A673 (cell line): Measurements from ENCODE around the gene TRPV4. TPM values are rescaled to one million over a fixed set of nuclear protein-coding genes. Genes with fewer than 3 reads are reported as not detected.

Source experiments
- BruUV-seq: library from RNA; stranded (reverse); fragments of 400-500 nt; replicated peaks from 2 replicates; lab custom pipeline; 2021; lab: Mats Ljungman, UMichigan
- CTCF ChIA-PET: fragments of 300-600 bp; sonication (Branson Sonifier 250); formaldehyde crosslinking; loops from one replicate; lab custom pipeline; 2022; ENCODE audit warnings: antibody characterized with exemption; lab: Charles Lee
- POLR2A ChIA-PET: fragments of 300-600 bp; sonication (Branson Sonifier 250); formaldehyde crosslinking; loops from one replicate; lab custom pipeline; 2022; ENCODE audit warnings: antibody characterized with exemption; ENCODE audit not compliant: low non-redundant PET; lab: Charles Lee
- DNase-seq: peaks from one replicate; pipeline ENCODE4 v3.0.0-alpha.2; 2015; ENCODE audit warnings: low spot score
- H3K27ac ChIP-seq: fragments of 200-600 bp; sonication (generic); 2 replicates; pipeline ENCODE4 v1.5.1; 2016; ENCODE audit warnings: mixed run types, low read depth, mild to moderate bottlenecking, mixed read lengths, antibody characterized with exemption, low read length; ENCODE audit not compliant: poor library complexity, severe bottlenecking
- H3K27me3 ChIP-seq: fragments of 200-600 bp; sonication (generic); replicated peaks from 2 replicates; pipeline ENCODE4 v1.6.1; 2017; ENCODE audit warnings: mixed run types, low read depth, mild to moderate bottlenecking, mixed read lengths, antibody characterized with exemption, low read length; ENCODE audit not compliant: insufficient read depth, poor library complexity
- H3K36me3 ChIP-seq: fragments of 200-600 bp; sonication (generic); 2 replicates; pipeline ENCODE4 v1.6.1; 2016; ENCODE audit warnings: mixed run types, mild to moderate bottlenecking, mixed read lengths, antibody characterized with exemption, low read length; ENCODE audit not compliant: insufficient read depth, poor library complexity, severe bottlenecking
- H3K4me1 ChIP-seq: fragments of 200-600 bp; sonication (generic); 2 replicates; pipeline ENCODE4 v1.6.1; 2017; ENCODE audit warnings: mixed run types, mild to moderate bottlenecking, mixed read lengths, antibody characterized with exemption, low read length; ENCODE audit not compliant: insufficient read depth, poor library complexity, severe bottlenecking
- H3K4me3 ChIP-seq: fragments of 200-600 bp; sonication (generic); 2 replicates; pipeline ENCODE4 v1.5.1; 2016; ENCODE audit warnings: low read depth, mixed run types, mild to moderate bottlenecking, mixed read lengths, low read length; ENCODE audit not compliant: poor library complexity, severe bottlenecking
- H3K9me3 ChIP-seq: fragments of 200-600 bp; sonication (generic); 2 replicates; pipeline ENCODE4 v1.6.1; 2016; ENCODE audit warnings: mixed run types, low read depth, mild to moderate bottlenecking, mixed read lengths, antibody characterized with exemption, low read length; ENCODE audit not compliant: poor library complexity, severe bottlenecking
- EZH2 ChIP-seq: fragments of 200-600 bp; sonication (generic); IDR thresholded peaks from 2 replicates; pipeline ENCODE4 v1.6.1; 2017; ENCODE audit warnings: borderline replicate concordance, low read depth, mild to moderate bottlenecking, mixed read lengths, antibody characterized with exemption, low read length; ENCODE audit not compliant: poor library complexity, severe bottlenecking
- intact Hi-C: fragments of 100-400 bp; cut with micrococcal nuclease; formaldehyde crosslinking; loops from one replicate; pipeline ENCODE4 v1.10.0; 2022; ENCODE audit not compliant: unreplicated experiment
- total RNA-seq: library from RNA; stranded (reverse); gene quantifications from 2 replicates; pipeline ENCODE4 v1.2.3, GENCODE V29; 2021
- TF ChIP-seq, protein P1 (sequence below): fragments of 300-800, 200-600 bp; sonication (generic); conservative IDR thresholded peaks from 2 replicates; pipeline ENCODE4 v1.5.1; 2017; ENCODE audit warnings: low read depth, mild to moderate bottlenecking, antibody characterized with exemption, low read length, moderate library complexity, mixed read lengths

TRPV4 gene
- total RNA-seq, 1 experiment from 2014 or later = 0.11 TPM

DNA sequence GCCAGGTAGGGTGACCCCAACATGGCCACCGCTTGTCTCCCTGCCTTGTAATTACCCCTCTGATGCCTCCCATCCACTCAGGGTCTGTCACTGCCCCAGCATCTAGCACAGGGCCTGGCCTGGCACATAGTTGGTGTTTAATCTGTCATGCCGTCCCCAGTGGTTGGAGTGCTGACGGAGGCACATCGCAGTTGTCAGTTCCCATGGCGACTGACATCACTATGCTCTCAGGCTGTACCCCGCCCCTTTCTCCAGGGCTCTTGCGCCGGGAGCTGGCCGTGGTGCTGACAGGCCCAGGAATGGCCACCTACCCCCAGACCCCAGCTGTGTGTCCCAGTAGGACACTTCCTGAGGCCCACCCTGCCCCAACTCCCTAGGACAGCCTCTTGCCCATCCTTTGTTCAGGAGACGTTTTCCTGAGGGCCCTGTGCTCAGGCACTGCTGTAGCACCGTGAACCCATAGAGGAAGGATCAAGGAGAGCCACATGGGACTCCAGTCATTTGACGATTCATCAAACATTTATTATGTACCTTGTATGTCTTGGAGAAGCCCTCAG, 96.6 kb downstream of the TRPV4 start:
- Histone ChIP-seq H3K27ac (no peak overlapping the region), H3K9me3 (no peaks in the 10 kb centered on the region), H3K27me3 (no peaks in the 10 kb centered on the region), H3K4me1 (peaks cover 21% of the 10 kb centered on the region), H3K36me3 (no peaks in the 10 kb centered on the region), H3K4me3 (no peak overlapping the region)
- intact Hi-C loops = no loop called here
- peak; percentile 77 for DNase-seq
- CTCF ChIA-PET = no interaction called here
- no TSS peak for BruUV-seq
- TF ChIP-seq, protein P1, sequence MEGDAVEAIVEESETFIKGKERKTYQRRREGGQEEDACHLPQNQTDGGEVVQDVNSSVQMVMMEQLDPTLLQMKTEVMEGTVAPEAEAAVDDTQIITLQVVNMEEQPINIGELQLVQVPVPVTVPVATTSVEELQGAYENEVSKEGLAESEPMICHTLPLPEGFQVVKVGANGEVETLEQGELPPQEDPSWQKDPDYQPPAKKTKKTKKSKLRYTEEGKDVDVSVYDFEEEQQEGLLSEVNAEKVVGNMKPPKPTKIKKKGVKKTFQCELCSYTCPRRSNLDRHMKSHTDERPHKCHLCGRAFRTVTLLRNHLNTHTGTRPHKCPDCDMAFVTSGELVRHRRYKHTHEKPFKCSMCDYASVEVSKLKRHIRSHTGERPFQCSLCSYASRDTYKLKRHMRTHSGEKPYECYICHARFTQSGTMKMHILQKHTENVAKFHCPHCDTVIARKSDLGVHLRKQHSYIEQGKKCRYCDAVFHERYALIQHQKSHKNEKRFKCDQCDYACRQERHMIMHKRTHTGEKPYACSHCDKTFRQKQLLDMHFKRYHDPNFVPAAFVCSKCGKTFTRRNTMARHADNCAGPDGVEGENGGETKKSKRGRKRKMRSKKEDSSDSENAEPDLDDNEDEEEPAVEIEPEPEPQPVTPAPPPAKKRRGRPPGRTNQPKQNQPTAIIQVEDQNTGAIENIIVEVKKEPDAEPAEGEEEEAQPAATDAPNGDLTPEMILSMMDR = no peak
- no peak for TF ChIP-seq EZH2
- POLR2A ChIA-PET = no interaction called here

DNA sequence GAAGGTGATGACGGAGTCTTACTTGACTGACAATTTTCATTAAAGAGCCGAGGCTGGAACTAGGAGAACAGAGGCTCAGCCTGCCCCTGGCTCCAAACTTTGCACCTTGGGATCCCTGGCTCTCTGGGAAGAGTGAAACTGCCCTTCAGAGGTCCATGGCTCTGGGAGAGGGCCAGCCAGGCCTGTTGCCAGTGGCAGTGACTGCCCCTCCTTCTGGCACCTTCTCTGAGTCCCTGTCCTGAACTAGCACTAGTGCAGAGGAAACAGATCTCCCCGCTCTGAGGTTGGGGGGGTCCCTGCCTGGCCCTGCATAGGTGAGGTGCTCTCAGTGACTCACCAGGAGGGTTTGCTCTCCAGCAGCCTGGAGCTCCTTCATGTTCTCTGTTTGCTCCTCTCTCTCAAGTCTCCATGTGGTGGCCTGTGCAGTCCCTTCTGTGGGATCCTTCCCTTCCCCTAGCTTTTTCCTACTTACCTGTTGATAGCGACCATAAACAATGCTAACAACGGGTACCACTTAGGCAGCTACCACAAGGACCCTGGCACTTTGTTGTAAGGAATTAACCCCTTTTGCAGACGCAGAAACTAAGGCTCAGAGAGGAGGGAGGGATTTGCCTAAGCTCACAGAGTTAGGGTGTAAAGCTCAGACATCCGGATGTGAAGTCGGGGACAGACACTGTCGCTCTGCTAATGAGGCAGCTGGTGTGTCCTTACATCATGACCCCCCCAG, 97.2 kb downstream of the TRPV4 start:
- POLR2A ChIA-PET = no interaction called here
- intact Hi-C loops = no loop called here
- Histone ChIP-seq H3K4me1 (peaks cover 21% of the 10 kb centered on the region), H3K27ac (no peak overlapping the region), H3K4me3 (no peak overlapping the region), H3K36me3 (no peaks in the 10 kb centered on the region), H3K9me3 (no peaks in the 10 kb centered on the region), H3K27me3 (no peaks in the 10 kb centered on the region)
- TF ChIP-seq EZH2 = no peak
- TF ChIP-seq, protein P1 = no peak
- no TSS peak for BruUV-seq
- DNase-seq = no peak
- CTCF ChIA-PET = no interaction called here

DNA sequence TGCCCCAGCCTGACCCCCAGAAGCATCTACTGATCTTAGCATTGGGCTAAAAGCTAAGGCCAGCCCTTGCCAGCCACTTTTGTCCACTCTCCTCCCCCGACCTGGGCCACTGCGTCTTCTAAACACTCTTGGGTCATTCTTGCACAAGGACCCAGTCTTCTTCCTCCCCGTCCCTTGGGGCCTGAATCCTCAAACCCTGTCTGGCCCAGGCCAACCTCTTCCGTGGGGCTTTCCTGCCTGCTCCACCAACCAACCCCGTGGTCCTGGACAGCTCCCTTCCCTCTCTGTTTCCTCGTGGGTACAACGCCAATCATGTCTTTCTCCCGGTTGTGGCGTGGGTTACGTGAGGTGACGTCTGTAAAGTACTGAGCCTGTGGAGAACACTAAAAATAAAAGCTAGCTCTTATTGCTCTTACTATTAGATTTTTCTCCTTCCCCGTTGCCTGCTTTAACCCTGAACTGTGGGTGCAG, 98.1 kb downstream of the TRPV4 start:
- intact Hi-C loops = no loop called here

More for the DNA sequence above, 98.1 kb downstream of the TRPV4 start:
- Histone ChIP-seq H3K27ac (no peak overlapping the region), H3K4me3 (no peak overlapping the region), H3K36me3 (no peaks in the 10 kb centered on the region), H3K9me3 (no peaks in the 10 kb centered on the region), H3K4me1 (peaks cover 21% of the 10 kb centered on the region), H3K27me3 (no peaks in the 10 kb centered on the region)
- no TSS peak for BruUV-seq
- DNase-seq = no peak
- POLR2A ChIA-PET = no interaction called here
- CTCF ChIA-PET = no interaction called here
- TF ChIP-seq EZH2 = no peak
- TF ChIP-seq, protein P1 = no peak
